GM10248 (cell line): ENCODE measurements around the gene MR1.
"Not testable (repeated sequence)": the region's sequence is repeated elsewhere in the genome, so short reads cannot be mapped to it uniquely, and the experiment has no call there.

ENCODE experiments used
- CTCF ChIA-PET: fragments of 300-600 bp; sonication (Branson Sonifier 250); formaldehyde crosslinking; extraction: SDS; loops from one replicate; lab custom pipeline; 2021; ENCODE audit warnings: antibody characterized with exemption; lab: Yijun Ruan, JAX
- POLR2A ChIA-PET: fragments of 350-650 bp; sonication (Branson Sonifier 250); formaldehyde crosslinking; extraction: SDS; loops from one replicate; lab custom pipeline; 2020; ENCODE audit warnings: antibody characterized with exemption; lab: Yijun Ruan, JAX
- DNase-seq: peaks from one replicate; pipeline ENCODE4 v3.0.0; 2012; ENCODE audit errors: extremely low spot score
- TF ChIP-seq, protein P1 (sequence below): IDR thresholded peaks from 2 replicates; pipeline ENCODE4 v1.5.1; 2012; ENCODE audit warnings: mild to moderate bottlenecking, low read depth; ENCODE audit errors: extremely low read depth, missing control alignments, control extremely low read depth

Gene MR1

DNA sequence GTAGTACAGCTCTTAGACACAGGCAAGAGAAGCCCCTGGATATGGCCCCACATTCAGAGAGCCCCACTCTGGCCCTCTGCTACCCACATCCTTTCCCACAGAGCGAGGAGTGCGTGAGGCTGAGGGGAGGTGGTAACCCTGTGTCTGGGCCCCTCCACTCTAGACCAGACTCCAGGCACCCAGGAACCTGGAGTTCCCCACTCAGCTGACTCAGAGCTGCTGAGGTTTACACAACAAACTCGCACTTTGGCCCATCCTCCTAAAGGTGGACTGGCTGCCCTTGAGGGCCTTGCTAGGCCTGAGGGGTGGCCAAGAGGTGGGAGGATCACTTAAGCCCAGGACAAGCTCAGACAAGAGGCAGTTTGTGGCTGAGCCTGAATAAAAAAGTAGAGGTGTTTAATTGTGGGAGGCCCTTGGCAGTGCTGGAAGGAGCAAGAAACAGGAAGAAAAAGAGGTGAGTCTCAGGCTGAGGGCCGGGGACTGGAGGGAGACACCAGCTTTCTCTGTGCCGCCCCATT lies 10.7 kb downstream of the MR1 start:
- CTCF ChIA-PET = interaction anchor here (1.1 to 17.3 kb wide), 5 partner anchors 9 to 121 kb away, joined by 3 to 300 read pairs (median 5); no protein-coding TSS in a partner anchor
- TF ChIP-seq, protein P1, sequence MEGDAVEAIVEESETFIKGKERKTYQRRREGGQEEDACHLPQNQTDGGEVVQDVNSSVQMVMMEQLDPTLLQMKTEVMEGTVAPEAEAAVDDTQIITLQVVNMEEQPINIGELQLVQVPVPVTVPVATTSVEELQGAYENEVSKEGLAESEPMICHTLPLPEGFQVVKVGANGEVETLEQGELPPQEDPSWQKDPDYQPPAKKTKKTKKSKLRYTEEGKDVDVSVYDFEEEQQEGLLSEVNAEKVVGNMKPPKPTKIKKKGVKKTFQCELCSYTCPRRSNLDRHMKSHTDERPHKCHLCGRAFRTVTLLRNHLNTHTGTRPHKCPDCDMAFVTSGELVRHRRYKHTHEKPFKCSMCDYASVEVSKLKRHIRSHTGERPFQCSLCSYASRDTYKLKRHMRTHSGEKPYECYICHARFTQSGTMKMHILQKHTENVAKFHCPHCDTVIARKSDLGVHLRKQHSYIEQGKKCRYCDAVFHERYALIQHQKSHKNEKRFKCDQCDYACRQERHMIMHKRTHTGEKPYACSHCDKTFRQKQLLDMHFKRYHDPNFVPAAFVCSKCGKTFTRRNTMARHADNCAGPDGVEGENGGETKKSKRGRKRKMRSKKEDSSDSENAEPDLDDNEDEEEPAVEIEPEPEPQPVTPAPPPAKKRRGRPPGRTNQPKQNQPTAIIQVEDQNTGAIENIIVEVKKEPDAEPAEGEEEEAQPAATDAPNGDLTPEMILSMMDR = no peak
- peak; percentile 75 for DNase-seq
- POLR2A ChIA-PET = interaction anchor here (1.1 to 1.3 kb wide), 3 partner anchors 18 to 46 kb away, joined by 3 to 4 read pairs (median 3); partner anchors contain the start of gene IER5

DNA sequence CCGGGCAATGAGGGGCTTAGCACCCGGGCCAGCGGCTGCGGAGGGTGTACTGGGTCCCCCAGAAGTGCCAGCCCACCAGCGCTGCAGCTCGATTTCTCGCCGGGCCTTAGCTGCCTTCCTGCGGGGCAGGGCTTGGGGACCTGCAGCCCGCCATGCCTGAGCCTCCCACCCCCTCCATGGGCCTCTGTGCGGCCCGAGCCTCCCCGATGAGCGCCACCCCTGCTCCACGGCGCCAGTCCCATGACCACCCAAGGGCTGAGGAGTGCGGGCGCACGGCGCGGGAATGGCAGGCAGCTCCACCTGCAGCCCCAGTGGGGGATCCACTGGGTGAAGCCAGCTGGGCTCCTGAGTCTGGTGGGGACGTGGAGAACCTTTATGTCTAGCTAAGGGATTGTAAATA lies 12.2 kb downstream of the MR1 start:
- DNase-seq, POLR2A ChIA-PET: not testable (repeated sequence)
- CTCF ChIA-PET = interaction anchor here (1.2 to 17.3 kb wide), 4 partner anchors 8 to 97 kb away, joined by 3 to 300 read pairs (median 4); no protein-coding TSS in a partner anchor

DNA sequence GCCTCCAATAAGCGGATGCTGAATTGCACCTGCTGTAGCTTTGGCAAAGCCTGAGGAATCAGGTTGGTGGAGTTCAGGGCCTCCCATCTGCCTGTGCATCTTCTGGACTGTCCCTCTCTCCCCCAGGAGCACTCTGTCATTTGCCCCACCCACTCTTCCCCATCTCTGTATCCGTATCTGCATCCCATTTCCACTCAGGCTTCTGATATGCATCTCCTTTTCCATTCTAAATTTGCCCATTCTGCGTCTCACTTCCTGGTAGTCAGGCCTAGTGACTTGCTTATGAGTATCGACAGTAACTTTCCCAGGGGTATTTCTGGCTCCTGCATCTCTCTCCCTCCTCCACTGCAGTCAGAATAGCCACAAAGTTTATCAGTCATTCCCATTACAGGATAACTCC lies 15.6 kb downstream of the MR1 start:
- no peak for DNase-seq
- TF ChIP-seq, protein P1 = no peak
- ChIA-PET CTCF (interaction anchor here (17.3 kb wide), 1 partner anchor 94 kb away, joined by 300 read pairs; no protein-coding TSS in a partner anchor), POLR2A (no interaction called here)

DNA sequence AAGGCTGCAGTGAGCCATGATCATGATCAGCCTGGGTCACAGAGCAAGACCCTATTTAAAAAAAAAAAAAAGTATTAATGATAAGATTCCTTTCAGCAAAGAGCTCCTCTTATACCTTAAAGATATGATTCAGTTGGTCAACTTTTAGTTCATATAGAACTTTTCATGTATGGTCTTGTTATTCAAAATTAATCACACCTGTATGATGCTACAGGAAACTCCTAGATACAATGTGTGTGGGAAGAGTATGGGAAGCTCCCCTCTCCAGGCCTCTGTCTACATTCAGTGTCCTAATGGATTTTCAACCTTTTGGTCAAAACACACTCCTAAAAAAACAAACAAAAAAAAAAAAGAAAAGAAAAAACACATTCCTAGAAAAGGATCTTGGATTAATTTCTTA lies 17.1 kb downstream of the MR1 start:
- TF ChIP-seq, protein P1 = no peak
- ChIA-PET POLR2A (interaction anchor here (0.7 kb wide), 1 partner anchor 52 kb away, joined by 3 read pairs; no protein-coding TSS in a partner anchor), CTCF (interaction anchor here (0.7 to 9.4 kb wide), 3 partner anchors 12 to 85 kb away, joined by 3 to 69 read pairs (median 4); no protein-coding TSS in a partner anchor)
- DNase-seq = no peak

DNA sequence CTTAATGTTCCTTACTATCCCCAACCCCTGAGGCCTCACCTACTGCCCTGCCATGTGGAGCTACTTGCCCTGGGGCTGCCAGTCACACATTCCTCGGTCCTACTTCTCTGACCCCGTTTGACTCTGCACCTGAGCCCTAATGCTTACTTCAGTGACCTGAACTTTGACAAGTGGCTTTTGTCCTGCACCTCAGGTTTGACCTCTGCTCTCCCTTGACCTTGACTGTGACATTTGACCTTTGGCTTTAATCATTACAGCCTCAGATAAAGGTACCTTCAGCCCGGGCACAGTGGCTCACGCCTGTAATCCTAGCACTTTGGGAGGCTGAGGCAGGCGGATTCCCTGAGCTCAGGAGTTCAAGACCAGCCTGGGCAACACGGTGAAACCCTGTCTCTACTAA lies 22.8 kb downstream of the MR1 start:
- no peak for DNase-seq
- POLR2A ChIA-PET = no interaction called here
- CTCF ChIA-PET = interaction anchor here (1.6 to 9.4 kb wide), 2 partner anchors 18 to 86 kb away, joined by 7 to 69 read pairs; no protein-coding TSS in a partner anchor
- TF ChIP-seq, protein P1 = no peak

DNA sequence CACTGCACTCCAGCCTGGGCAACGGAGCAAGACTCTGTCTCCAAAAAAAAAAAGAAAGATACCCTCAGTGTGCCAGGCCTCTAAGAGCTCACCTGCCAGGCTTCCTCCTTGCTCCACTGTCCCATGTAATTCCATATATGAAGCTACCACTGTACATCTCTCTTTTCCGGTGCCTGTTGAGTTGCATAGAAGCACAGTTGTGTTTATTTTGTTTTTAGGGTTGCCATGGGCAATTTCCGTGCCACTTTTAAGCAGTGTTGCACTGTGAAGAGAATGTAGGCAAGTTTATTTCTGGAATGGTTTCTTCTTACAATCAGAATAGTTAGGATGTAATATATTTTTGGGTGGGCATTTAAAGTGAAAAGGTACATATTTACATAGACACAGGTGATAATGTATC lies 23.3 kb downstream of the MR1 start:
- no peak for DNase-seq
- POLR2A ChIA-PET = no interaction called here
- TF ChIP-seq, protein P1 = no peak
- CTCF ChIA-PET = interaction anchor here (1.6 to 9.4 kb wide), 2 partner anchors 18 to 86 kb away, joined by 7 to 69 read pairs; no protein-coding TSS in a partner anchor

DNA sequence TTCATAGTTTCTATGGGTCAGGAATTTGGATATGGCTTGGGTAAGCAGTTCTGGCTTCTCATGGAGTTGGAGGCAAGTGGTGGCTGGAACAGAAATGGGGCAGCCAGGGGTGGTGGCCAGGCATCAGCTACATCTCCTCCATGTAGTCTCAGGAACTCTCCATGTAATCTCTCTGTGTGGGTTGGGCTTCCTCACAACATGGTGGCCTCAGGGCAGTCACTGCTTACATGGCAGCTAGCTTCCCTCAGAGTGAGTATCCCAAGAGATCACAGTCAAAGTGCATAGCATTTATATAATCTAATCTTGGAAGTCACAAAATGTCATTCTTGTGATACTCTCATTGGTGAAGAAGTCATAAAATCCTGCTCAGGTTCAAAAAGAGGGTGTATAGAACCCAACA lies 25.7 kb downstream of the MR1 start:
- ChIA-PET POLR2A (interaction anchor here (1.0 kb wide), 1 partner anchor 36 kb away, joined by 4 read pairs; no protein-coding TSS in a partner anchor), CTCF (interaction anchor here (1.7 to 9.4 kb wide), 3 partner anchors 21 to 83 kb away, joined by 4 to 69 read pairs (median 20); no protein-coding TSS in a partner anchor)
- TF ChIP-seq, protein P1 = no peak
- DNase-seq = no peak
